ENCODE data around the gene MAP3K14.

MAP3K14 gene

DNA sequence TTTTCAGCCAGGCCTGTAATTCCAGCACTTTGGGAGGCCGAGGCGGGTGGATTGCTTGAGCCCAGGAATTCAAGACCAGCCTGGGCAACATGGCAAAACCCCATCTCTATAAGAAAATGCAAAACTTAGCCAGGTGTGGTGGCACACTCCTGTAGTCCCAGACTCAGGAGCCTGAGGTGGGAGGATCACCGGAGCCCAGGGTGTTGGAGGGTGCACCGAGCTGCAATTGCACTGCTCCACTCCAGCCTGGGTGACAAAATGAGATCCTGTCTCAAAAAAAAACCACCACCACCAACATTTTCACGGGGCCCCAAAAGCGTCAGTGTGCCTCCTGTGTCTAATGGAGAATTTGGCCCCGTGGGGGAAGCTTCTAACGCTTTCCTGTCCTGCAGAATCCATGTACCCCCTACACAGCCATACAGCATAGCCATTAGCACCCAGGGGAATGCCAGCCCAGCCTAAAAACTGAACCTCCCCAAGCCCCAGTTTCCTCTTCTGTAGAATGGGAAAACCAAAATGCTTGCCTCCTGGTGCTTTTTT is 22.2 kb upstream of the MAP3K14 start:
- no peak for DNase-seq

DNA sequence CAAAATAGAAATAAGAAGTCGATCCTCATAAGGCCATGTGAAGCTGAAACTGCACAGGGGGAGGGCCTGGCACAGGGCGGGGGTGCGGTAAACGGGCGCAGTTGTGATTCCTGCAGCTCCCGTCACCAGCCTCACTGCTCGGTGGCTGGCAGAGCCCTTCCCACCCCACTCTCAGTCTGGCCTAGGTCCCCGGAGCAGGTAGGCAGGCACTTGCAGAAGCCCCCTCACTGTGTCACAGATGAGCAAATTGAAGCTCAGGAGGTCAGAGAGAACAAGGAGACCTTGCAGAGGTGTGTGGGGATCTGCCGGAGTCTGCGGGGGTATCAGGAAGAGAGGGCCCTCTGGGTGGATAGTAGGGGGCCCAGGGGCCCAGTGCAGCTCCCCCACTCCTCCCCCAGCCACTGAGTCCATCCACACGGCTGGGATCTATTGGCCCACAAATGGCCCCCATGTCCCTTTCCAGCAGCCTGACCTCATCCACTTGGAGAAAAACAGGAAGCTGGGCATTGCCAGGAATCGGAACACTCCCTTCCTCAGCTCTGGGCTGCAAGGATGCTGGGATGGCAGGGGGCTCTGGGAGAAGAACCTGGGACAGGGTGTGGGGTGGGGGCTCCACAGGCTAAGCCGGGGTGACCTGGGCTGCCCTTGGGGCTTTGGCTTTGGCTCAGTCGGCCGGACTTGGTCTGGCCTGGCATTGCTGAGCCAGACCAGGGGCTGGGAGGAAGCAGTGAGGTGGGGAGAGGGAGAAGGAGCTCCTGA is 21.4 kb upstream of the MAP3K14 start:
- no peak for DNase-seq

DNA sequence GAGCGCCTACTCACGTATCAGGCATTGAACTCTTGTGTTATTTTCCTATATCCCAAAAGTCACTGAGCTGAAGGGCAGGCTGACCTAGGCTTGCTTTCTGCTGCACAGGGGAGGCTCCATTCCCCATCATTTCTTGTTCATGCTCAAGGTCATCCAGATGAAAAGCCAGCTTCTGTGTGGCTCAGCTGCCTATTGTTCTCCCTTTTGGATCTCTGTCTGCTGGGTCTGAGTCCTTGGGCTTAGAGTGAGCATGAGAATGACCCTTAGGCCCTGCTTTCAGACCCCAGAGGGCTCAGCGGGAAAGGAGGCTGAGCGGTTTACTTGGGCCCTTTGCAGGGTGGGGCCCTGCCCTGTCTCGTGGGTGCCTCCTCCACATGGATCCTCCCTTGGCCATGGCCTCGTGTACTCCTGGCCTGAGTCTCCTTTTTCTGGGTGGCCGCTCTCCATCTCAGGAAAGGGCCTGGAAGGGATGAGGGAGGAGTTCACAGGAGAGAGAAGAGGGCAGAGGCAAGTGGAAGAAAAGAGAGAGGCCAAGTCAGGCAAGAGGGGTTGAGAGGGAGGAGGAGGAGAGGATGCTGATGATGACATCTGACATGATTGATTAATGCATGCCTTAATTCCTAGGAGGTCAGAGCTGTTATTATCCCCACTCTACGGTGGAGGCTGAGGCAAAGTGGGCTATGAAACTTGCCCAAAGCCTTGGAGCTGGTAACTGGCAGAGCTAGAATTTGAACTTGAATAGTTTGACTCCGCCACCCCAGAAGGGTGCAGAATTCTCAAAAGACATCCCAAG is 19.8 kb upstream of the MAP3K14 start:
- DNase-seq: no peak

DNA sequence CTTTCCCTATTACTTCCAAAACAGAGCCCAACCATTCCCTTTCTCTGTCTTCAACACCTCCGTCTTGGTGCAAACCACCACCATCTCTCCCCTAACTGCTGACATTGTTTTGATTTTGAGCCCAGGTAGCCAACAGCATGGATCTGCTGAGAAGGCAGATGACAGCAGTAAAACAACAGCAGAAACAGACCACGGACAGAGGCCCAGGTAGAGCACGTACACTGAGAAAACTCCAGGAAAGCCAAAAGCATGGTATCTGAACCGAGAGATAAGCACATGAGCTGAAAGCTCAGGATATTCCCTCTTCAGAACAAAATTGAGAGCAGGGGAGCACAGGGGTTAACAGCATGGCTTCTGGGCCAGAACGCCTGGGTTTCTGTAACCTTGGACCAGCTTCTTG is 18.9 kb upstream of the MAP3K14 start:
- no peak for DNase-seq

DNA sequence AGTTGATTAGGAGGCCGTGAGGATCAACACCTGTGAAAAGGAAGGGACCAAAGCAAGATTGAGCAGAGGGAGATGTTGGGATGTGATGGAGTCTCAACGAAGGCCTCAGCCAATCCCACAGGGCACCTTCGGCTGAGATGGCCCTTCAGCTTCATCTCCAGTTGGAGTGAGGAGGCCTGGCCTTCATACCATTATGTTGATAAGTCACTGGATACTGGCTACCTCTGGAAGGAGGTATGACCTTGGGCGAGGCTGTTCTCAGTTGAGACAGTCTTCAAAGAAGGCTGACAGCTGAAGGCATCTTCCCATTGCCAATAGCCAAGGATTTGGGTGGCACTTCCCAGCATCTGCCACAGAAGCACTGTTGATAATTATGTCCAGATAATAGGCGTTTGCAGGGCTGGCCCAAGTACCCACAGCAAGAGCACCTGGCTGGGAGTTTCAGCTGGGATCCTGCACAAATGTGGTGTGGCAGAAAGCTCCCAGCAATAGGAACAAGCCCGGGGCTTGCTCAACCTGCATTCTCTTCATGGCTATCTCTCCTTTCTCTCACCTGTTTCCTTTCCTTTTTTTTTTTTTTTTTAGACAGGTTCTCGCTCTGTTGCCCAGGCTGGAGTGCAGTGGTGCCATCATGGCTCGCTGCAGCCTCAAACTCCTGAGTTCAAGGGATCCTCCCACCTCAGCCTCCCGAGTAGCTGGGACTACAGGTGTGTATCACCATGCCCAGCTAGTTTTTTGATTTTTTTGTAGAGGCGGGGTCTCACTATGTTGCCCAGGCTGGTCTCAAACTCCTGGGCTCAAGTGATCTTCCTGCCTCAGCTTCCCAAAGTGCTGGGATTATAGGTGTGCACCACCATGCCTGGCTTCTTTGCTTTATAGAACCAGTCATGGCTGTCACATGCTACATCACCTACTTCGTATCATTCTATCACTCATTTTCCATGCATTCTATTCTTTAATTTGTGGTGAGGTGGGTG is 18.2 kb upstream of the MAP3K14 start:
- DNase-seq: no peak

DNA sequence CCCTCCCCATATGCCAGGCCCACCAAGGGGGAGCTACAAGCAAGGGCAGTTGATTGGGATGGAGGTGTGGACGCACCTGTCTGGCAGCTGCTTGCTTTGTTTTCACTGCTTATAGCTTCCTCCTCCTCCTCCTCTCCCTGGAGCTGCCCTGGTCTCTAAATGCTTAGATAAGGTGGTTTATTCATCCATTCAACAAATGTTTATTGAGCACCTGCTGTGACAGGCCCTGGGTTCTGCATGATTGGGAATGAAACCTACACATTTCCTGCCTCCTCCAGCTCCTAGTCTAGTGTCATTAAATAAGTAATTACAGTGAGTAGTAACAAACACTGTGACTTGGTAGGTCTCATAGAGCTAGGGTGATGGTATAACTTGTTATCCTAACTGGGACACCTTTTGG is 17.4 kb upstream of the MAP3K14 start:
- DNase-seq: no peak

DNA sequence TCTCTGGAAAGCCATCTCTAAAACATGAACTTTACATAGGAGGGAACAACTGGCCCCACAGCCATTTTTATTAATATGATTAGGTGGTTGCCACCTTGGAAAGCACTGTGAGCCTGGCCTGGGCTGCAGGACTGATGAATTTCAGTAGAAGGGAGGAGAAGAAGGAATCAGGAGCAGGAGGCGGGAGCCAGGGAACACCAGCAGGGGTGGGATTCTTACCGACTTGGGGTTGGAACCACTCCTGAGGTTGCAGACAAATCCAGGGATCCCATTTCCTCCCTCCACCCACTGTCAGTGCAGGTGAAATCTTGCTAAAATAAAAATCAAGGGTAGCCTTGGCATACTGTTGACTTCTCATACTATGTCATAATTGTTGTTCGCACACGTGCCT is 16.9 kb upstream of the MAP3K14 start:
- no peak for DNase-seq

DNA sequence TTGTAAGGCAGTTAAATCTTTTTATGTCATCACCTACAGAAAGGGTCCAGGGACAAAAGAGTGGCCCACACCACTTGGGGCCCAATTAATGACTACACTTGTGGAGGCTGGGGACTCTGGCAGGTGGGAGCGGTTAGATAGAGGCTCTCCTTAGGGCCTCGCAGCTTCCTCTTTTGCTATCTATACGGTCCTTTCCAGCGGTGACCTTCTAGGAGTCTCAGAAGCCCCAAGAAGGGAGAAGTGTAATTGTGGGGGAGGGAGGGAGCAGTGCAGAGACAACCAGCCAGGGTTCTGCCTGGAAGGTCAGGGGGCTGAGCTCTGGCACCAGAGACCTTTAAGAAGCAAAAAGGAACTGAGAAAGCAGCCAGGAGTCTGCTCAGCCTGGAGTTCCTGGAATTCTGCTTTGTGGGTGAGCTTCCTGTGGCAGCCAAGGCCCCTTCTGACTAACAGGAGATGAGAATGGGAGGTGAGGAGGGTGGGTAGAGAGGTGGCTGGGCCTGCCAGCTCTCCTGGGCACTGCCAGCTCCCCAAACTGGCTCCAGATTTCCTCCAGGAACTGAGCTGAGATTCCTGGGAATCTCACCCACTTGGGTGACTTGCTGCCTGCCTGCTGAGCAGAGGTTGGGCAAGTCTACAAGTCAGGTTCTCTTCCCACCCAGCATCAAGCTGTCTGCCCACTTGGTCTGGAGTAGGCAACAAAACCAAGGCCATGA is 16.3 kb upstream of the MAP3K14 start:
- DNase-seq: no peak

DNA sequence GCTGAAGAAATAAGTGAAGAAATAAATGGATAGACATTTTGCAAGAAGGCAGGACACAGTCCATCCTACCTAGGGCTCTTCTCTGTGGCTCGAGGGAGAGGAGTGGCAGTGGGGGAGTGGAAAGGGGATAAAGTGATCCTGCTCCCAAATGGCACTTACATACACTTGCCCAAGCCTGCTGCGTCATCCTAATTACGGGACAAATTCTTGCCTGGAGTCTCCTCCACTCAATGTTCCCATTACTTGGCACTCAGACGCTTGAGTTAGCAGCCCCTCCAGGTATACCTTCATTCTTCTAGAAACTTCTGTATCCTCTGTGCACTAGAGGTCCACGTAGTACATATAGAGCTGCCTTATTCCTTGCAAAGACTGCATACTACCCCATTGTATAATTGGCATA is 15.7 kb upstream of the MAP3K14 start:
- no peak for DNase-seq

DNA sequence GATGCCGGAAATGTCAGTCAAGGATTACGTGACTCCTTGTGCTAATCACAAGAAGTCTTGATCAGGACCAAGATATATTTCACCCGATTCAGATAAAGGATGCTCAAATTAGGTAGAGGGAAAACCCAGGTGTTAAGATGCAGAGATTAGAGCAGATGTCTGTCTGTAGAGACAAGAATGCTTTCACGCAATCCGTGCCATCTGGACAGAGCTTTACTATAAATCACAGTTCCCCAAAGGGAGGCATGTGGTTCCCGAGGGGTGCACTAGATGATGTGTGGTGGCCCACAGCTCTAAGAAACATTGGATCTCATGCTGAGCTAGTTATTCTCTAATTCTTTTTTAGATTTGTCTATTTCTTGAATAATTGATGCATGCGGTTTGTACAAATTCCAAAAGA is 9.8 kb upstream of the MAP3K14 start:
- no peak for DNase-seq

DNA sequence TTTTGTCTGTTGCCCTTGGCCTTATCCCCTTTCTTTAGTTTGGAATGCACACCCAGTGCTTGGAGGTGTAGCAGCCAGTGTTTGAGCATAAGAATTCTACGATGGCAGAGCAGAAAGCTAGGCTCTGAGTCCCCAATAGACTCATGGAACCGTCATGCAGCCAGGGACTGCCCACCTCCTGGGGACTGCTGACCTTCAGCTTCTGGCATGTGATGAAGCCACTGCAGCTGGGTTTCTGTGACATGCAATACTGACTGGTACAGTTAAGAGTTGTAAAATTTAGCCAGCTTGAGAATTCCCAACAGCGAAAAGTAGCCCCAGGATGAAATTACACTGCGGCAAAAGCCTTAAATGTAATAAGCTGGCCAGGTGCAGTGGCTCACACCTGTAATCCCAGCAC is 9.0 kb upstream of the MAP3K14 start:
- no peak for DNase-seq

DNA sequence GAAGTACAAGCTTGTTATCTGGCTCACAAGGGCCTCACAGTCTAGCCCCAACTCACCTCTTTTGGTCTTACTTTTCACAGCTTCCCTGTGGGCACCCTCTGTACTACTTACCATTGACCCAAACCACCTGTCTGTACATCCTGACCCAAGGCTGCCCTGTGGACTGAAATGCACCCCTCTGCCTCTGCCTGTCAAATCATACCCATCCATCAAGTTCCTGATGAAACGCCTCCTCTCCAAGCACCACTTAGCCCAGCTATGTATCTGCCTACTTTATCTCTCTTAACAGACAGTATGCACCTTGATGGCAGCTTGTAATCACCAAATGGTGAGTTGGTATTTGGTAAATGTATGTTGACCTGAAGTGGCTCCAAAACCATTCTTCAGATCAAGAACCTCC is 7.5 kb upstream of the MAP3K14 start:
- DNase-seq: no peak

DNA sequence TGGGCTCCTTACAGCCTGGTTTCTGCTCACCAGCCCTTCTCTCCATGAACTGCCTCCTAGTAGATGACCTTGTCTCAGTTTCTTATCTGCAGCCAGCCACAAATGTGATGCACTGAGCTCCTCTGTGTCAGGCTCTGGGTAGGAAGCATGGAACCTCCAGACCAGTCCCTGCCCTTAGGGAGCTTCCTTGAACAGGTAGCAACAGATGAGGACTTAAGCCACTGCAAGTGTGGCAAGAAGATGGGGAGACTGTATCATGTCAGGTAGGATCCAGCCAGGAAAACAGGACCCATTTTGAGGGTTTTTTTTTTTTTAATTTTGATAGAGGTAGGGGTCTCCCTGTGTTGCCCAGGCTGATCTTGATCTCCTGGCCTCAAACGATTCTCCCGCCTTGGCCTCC is 5.3 kb upstream of the MAP3K14 start:
- no peak for DNase-seq

DNA sequence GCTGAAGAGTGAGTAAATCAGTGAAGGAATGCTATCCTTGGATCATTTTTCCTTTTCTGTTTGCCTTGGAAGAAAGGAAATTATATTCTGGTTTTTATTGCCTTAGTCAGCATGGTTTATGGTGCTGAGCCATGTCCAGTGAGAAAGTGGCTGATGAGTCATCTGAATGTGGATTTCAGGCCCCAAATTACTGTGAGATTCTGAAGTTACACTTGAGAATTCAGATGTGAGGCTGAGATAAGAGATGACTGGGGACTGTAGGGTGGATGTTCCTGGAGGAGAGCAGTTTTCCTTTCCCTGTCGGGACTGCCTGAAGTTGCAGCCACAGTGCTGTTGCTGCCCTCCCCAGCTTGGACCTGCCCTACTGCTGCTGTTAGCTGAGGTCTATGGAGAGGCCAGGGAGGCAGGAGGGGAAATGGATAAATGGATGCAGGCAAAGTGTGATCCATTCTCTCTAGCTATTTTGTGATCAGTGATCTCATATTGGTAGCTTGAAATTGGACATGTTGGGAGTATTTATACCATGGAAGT is 4.2 kb upstream of the MAP3K14 start:
- DNase-seq: no peak

DNA sequence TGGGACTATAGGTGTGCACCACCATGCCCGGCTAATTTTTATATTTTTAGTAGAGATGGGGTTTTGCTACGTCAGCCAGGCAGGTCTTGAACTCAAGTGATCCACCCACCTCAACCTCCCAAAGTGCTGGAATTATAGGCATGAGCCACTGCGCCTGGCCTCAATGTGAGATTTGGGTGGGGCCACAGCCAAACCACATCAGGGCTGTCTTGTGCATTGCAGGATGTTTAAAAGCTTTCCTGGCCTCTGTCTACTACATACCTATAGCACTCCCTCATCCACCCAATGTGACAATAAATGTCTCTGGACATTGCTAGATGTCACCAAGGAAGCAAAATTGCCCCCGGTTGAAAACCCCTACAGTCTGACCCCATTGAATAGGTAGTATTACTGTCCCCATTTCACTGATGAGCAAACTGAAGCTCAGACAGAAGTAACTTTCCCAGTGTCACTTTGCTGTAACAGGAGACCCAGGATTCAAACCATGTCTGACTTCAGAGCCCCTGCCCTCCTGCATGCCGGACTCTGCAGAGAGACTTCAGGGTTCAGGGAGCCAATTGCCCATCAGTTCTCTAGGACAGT is 3.6 kb upstream of the MAP3K14 start:
- no peak for DNase-seq

DNA sequence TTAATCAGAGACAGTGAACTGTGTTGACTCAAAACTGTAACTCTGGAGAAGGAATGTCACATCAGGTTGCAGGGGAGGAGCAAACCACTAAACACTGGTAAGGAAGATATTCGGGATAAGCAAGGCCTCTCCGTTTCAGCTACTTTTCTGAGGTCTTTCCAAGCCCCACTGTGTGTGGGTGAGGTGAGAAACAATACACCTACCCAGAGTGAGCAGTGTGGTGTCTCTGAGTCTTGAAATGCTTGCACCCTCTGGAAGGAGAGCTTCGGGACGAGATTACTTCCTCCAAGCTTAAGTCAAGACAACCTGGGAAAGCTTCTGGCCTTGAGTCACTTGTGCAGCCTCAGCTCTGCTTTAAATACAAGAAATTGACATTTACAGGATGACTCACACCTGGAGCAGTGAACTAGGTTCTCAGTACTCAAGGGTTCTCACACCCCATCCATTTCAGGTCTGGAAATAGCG is 2.5 kb upstream of the MAP3K14 start:
- DNase-seq: no peak

DNA sequence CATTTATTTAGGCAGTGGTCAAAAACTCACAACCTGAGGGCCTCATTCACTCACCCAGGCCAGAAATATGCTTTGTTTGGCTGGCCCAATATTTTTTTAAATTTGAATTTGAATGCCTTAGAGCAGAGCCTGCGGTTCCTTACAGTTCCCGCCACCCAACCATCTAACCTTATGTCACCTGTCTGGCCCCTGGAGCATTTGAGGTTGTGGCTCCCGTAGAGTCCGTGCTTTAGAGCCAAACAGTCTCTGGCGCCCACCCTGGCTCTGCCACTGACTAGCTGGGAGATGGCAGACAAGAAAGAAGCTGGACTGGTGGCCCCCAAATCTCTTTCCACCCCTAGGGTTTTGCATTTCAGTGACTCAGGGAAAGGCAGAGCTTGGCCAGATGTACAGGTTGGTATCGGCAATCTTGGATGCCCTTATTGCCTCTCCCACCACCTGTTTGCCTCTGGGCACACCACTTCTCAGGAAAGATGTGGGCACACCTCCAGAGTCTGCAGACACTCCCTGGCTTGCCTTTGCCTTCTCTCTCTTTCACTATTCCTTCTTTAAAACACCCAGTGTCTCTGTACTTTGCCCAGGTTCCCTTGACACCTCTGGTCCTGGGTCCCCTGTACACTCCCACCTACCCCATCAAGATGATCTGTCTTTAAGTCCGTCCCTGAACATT is 1.9 kb upstream of the MAP3K14 start:
- DNase-seq: no peak

DNA sequence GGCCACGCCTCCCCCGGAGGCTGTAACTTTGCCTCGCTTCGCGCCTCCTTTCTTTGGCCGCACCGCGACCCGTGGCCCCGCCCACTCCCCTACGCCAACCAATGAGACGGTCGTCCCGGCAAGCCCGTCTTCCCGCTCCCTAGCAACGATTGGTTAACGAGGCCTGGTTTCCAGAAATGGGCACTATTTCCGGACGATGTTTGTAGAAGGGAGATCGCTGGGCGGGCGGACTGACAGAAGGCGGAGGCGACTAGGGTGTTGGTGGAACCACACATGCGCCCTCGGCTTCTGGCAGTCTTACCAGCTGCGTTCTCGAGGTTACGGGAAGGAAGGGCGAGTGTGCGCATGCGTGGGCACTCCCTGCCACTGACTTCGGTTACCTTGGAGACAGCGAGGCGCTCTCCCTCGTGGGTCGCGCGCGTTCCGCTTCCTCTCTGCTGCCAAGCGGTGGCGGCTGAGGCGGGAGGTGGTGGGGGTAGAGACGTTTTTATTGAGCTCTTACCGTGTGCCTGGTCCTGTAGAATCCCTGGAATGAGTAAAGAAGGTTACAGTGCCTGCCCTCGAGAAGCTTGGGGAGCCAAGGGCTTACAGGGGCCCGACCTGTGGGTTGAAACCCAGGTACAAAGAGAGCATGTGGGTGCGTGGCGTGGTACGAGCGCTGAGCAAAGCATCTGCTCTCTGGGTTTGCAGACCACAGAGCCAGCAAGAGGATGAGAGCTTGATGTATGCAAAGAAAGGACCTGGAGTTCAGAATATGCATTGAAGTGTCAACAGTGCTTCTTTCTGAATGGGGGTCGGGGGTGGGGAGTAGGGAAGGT is 500 bp upstream of the MAP3K14 start:
- DNase-seq: peak; percentile 99 to 100

DNA sequence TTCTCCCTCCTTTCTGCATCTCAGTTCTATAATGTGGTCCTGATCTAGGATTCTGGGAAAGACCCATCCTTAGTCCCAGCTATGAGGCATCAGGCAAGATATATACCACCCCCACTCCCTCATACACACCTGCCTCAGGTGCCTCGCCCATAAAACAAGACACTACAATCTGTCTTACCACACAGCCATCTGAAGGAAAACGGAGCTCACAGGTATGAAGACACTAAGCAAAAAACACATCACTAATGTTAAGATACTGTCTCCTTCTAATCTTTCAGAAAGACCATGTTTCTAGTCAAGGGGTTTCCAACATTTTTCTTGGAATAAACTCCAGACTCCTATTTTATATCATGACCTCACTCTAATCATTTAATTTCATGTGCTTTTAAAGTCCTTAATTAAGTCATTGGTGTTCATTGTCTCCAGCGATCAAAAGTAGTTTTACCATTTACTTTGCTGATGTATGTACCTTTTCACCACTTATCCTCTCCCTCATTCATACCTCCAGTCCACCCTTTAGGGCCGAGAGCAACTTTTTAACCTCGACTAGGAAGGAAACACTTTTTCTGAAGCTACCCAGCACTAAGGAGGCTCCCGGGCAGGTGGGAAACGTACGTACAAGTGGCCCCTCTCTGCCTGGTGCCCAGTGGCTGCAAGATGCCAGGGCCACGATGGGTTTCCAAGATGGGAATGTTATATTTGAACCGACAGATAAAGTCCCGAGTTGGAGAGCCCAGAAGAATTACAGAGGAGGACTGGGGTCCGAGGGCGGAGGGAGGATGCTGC is 979 bp downstream of the MAP3K14 start:
- DNase-seq: no peak
